ENCODE measurements around the gene TUFM. TPM values are rescaled to one million over a fixed set of nuclear protein-coding genes. Genes with fewer than 3 reads are reported as not detected.

Gene TUFM
- total RNA-seq, 3 donors from 2014 or later, result 97.9 to 103 (median 98.4) TPM

DNA sequence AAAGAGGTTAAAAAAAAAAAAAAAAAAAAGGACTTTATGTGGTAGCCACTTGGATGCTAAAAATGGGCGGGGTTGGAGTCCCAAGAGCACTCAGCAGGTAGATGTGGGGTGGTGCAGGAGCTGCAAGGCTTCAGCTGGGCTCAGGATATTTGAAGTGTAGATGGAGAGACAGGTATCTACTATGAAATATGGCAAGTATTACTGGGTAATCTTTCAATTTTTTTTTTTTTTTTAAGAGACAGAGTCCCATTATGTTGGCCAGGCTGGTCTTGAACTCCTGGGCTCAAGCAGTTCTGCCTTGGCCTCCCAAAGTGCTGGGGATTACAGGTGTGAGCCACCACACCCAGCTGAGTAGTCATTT is 7.6 kb downstream of the TUFM start:
- Histone ChIP-seq H3K27ac (no peak overlapping the region), H3K36me3 (peaks cover 26% of the 10 kb centered on the region), H3K4me3 (no peak overlapping the region), H3K27me3 (no peaks in the 10 kb centered on the region), H3K4me1 (no peaks in the 10 kb centered on the region), H3K9me3 (no peaks in the 10 kb centered on the region)
- intact Hi-C loops (cut with DNase I; ENCODE audit: low total_unique reads), result no loop called here
- DNase-seq (ENCODE audit: low spot score in 2 of 2), result no peak
- TF ChIP-seq POLR2AphosphoS5 (IDR thresholded peaks at IDR 0.05) (no peak), POLR2A (IDR thresholded peaks at IDR 0.05) (no peak)
- TF ChIP-seq, protein P1, sequence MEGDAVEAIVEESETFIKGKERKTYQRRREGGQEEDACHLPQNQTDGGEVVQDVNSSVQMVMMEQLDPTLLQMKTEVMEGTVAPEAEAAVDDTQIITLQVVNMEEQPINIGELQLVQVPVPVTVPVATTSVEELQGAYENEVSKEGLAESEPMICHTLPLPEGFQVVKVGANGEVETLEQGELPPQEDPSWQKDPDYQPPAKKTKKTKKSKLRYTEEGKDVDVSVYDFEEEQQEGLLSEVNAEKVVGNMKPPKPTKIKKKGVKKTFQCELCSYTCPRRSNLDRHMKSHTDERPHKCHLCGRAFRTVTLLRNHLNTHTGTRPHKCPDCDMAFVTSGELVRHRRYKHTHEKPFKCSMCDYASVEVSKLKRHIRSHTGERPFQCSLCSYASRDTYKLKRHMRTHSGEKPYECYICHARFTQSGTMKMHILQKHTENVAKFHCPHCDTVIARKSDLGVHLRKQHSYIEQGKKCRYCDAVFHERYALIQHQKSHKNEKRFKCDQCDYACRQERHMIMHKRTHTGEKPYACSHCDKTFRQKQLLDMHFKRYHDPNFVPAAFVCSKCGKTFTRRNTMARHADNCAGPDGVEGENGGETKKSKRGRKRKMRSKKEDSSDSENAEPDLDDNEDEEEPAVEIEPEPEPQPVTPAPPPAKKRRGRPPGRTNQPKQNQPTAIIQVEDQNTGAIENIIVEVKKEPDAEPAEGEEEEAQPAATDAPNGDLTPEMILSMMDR (IDR thresholded peaks at IDR 0.05), result no peak

DNA sequence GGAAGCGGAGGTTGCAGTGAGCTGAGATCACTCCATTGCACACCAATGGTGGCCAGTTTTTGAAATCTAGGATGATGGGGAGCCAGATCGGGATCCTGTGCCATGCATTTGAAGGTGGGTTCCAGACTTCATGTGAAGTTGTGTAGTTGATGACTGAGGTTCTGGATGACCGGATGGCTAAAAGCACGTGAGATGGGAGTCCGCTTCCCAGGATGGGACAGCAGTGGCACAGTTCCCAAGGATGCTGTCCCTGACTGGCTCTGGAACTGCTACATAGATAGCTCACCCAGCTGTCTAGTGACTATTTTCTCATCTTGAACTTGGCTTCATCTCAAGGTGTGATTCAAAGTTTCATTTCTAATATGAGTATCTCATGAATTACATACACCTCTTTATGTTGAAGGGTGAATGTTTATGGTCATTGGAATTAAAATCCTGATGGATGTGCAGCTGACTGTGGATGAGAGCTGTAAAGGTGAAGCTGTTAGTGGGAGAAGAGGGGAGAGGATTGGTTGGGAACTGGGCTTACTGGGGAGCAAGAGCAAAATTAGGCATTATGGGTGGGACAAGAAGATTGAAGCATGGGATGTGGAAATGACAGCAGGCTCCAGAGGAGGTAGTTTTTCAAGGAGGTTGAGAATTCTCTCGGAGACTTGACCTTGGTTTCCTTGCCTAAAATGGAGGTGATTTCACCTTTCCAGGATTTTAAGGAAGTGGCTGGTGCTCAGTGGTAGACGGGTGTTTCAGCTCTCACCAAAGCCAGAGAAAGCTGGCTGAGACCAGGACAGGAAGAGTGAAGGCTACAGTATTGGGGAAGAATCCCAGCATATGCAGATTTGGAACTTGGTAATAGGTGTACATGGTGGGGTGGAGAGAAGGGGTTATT is 8.2 kb downstream of the TUFM start:
- Histone ChIP-seq H3K4me3 (no peak overlapping the region), H3K27me3 (no peaks in the 10 kb centered on the region), H3K9me3 (no peaks in the 10 kb centered on the region), H3K4me1 (no peaks in the 10 kb centered on the region), H3K36me3 (peaks cover 33% of the 10 kb centered on the region), H3K27ac (no peak overlapping the region)
- no peak for DNase-seq (ENCODE audit: low spot score in 2 of 2)
- no peak for TF ChIP-seq POLR2A (IDR thresholded peaks at IDR 0.05)
- TF ChIP-seq POLR2AphosphoS5 (IDR thresholded peaks at IDR 0.05), result no peak
- TF ChIP-seq, protein P1 (IDR thresholded peaks at IDR 0.05), result no peak
- intact Hi-C loops (cut with DNase I; ENCODE audit: low total_unique reads), result no loop called here

DNA sequence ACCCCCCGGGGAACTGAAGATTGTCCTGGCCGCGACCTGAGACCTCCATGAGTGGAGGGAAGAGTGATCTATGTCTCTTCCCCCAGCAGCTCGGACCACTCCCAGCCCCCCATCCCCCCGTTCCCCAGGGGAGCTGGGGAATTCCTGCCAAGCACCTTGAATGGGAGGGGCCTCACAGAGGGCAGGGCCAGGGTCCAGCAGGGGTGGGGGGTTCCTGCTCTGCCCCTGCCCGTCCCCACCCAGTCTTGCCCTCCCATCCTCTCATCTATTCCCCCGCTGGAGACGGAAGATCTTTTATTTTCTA is 9.4 kb downstream of the TUFM start:
- intact Hi-C loops (cut with DNase I; ENCODE audit: low total_unique reads), result no loop called here
- TF ChIP-seq, protein P1 (IDR thresholded peaks at IDR 0.05), result no peak
- TF ChIP-seq POLR2A (IDR thresholded peaks at IDR 0.05), result no peak
- no peak for TF ChIP-seq POLR2AphosphoS5 (IDR thresholded peaks at IDR 0.05)
- H3K4me3 ChIP-seq, result no peak overlapping the region
- no peaks in the 10 kb centered on the region for H3K4me1 ChIP-seq
- H3K27me3 ChIP-seq, result no peaks in the 10 kb centered on the region
- H3K27ac ChIP-seq, result no peak overlapping the region
- H3K9me3 ChIP-seq, result no peaks in the 10 kb centered on the region
- DNase-seq (ENCODE audit: low spot score in 2 of 2), result no peak
- peaks cover 32% of the 10 kb centered on the region for H3K36me3 ChIP-seq

DNA sequence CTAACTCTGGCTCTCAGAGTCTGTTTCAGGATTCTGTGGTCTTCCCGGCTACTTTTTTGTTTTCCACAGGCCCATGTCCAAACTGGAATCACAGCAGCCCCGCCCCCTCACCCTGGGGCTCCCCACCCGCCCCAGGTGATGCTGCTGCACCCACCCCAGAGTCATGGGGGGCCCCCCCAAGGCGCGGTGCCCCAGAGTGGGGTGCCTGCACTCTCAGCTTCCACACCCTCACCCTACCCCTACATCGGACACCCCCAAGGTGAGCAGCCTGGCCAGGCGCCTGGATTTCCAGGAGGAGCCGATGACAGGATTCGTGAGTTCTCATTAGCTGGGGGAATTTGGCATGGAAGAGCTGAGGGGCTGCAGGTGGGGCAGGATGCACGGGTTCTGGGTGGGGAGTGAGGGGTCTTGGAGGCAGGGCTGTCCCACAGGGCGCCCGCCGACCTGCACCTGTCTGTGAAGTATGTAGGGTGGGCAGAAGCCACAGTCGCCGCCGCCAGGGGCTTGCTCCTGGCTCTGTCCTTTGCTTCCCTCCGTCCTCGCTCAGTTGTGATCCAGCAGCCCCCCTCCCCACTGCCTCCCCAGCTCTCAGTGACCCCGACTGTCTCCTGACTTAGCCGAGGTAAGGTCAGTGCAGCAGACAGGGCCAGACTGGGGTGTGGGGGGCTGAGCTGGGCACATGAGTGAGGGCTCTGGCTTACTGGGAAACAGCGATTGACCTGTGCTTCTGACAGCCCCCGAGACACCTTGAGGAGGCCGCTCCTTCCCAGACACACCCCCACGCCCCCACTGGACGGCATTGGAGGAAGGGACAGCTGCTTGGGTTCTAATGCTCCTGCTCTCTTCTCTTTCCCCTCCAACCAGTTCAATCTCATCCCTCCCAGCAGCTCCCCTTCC is 10.0 kb downstream of the TUFM start:
- H3K9me3 ChIP-seq, result no peaks in the 10 kb centered on the region

DNA sequence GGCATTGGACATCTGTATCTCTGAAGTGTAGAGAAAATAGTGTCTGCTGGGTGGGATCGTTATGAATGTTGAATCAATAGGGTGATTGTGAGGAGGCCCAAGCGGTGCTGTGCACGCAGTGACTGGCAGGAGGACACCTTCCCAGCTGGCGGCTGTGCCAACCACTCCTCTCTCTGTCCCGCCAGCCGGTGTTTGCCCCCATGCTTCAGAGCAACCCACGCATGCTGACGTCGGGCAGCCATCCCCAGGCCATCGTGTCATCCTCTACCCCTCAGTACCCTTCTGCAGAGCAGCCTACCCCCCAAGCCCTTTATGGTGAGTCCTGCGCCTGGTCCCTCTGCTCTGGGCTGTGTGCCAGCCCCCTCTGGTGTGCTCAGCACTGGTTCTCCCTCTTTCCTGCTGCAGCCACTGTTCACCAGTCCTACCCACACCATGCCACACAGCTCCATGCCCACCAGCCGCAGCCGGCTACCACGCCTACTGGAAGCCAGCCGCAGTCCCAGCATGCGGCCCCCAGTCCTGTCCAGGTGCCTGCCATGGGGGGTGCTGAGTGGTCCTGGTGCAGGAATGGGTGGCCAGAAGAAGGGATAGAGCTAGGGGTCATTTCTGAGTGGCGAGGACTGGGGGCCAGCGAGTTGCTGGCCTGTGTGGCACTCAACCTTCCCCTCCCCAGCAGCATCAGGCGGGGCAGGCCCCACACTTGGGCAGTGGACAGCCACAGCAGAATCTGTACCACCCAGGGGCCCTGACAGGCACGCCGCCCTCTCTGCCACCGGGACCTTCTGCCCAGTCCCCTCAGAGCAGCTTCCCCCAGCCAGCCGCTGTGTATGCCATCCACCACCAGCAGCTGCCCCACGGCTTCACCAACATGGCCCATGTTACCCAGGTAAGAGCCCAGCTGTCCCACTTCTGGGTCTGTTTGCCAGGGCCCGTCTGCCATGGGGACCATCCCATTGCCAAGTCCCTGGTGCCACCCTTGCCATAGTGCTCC is 11.0 kb downstream of the TUFM start:
- DNase-seq (ENCODE audit: low spot score in 2 of 2), result no peak
- TF ChIP-seq POLR2A (IDR thresholded peaks at IDR 0.05) (no peak), POLR2AphosphoS5 (IDR thresholded peaks at IDR 0.05) (no peak)
- TF ChIP-seq, protein P1 (IDR thresholded peaks at IDR 0.05), result no peak
- intact Hi-C loops (cut with DNase I; ENCODE audit: low total_unique reads), result no loop called here
- no peaks in the 10 kb centered on the region for H3K27me3 ChIP-seq
- no peak overlapping the region for H3K4me3 ChIP-seq
- peaks cover 32% of the 10 kb centered on the region for H3K36me3 ChIP-seq
- H3K9me3 ChIP-seq, result no peaks in the 10 kb centered on the region
- H3K4me1 ChIP-seq, result no peaks in the 10 kb centered on the region
- no peak overlapping the region for H3K27ac ChIP-seq

More for the DNA sequence above, 10.0 kb downstream of the TUFM start:
- Histone ChIP-seq H3K27ac (no peak overlapping the region), H3K4me1 (no peaks in the 10 kb centered on the region), H3K4me3 (no peak overlapping the region), H3K36me3 (peaks cover 32% of the 10 kb centered on the region), H3K27me3 (no peaks in the 10 kb centered on the region)
- no peak for DNase-seq (ENCODE audit: low spot score in 2 of 2)
- intact Hi-C loops (cut with DNase I; ENCODE audit: low total_unique reads), result no loop called here
- TF ChIP-seq POLR2AphosphoS5 (IDR thresholded peaks at IDR 0.05), result no peak
